DMS79 treated with DMSO at 0.1 percent for 48 hours (cell line): ENCODE data around the gene FRMD1.

Experiments
- DNase-seq: peaks from one replicate; lab custom pipeline; 2025; lab: John Stamatoyannopoulos, UW

The FRMD1 gene

DNA sequence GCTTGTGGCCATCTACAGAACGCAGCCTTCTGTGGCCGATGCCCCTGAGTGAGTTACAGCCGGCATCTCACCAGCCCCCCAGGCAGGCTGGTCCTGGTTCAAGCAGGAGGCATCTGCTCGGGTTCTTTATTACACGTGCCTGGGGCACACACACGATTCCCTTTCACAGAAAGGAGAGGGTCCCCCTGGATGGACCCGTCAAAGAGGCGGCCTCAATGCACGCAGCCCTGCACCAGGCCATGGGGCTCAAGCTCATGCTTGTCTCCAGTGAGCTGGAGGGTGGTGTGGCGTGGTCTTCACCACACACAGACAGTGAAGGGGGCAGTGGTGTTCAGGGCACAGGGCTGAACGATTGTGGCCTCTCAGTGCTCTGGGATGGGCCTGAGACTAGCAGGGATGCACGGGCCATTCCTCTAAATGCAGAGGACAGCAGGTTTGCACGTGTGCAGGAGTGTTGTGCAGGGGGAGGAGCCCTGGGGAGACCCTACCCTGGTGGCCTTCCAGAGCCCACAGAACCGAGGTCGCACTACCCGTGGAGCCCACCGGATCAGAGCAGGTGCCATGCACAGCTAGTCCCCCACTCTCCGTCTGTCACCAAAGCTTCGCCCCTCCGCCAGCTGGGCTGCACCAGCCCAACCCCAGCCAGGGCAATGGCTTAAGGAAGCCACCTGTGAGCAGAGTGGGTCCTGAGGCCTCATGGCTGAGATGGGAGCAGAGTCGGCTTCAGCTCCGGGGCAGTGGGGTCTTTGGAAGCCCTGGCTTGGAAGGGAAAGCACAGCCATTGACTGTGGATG lies 23.1 kb downstream of the FRMD1 start:
- DNase-seq: no peak

GRCh38 chr6:168054765-168055560 lies 24.0 kb downstream of the FRMD1 start:
- no peak for DNase-seq

DNA sequence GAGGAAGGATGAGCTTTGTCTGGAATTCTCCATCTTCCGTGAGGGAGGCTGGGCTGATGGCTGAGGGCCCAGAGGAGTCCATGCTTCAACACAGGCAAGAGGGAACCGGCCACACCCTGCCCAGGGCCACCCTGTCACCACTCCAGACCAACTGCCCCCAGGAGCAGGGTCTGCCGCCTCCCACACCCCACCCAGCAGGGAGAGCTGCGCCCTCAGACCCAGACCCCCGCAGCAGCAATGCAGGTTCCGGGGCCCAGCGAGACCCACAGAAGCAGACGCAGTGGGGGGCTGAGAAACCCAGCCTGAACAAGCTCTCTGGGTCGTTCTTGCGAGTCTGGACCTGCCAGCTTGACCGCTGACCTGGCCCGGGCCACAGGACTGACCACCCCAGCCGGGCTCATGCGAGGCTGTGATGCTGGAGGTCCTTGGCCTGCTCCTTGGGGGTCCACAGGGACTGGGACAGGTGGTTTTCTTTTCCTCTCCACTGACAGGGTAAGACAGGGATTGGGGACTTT lies 25.0 kb downstream of the FRMD1 start:
- DNase-seq: no peak

GRCh38 chr6:168053086-168053956 lies 25.7 kb downstream of the FRMD1 start:
- DNase-seq: no peak

DNA sequence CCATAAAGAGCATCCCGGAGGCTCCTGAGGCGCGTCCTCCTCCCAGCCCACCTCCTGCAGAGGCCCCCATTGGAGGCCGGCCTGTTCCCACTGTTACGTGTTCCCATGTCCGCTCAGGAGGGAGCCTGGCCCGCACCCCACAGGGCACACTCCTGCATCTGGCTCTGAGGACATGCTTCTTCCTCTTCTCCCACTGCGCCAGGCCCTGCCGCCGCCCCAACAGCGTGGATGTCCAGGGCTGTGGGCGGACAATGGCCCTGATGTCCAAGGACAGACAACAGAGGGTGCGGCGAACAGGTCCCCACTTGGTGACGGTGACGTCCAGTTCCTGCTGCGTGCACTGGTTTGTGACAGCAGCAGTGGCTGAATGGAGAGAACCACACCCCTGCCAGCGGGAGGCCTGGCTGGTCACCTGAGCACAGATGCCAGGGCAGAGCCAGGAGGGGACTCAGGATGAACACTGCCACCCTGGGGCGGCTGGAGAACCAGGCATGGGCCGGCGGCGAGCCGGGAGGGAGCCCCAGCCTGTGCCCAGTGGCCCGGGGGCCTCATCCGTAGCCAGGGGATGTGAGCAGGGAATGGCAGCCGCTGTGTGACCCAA lies 26.6 kb downstream of the FRMD1 start:
- DNase-seq: no peak

- no peak for DNase-seq
Observed at GRCh38 chr6:168051648-168052047, 27.4 kb downstream of the FRMD1 start.

DNA sequence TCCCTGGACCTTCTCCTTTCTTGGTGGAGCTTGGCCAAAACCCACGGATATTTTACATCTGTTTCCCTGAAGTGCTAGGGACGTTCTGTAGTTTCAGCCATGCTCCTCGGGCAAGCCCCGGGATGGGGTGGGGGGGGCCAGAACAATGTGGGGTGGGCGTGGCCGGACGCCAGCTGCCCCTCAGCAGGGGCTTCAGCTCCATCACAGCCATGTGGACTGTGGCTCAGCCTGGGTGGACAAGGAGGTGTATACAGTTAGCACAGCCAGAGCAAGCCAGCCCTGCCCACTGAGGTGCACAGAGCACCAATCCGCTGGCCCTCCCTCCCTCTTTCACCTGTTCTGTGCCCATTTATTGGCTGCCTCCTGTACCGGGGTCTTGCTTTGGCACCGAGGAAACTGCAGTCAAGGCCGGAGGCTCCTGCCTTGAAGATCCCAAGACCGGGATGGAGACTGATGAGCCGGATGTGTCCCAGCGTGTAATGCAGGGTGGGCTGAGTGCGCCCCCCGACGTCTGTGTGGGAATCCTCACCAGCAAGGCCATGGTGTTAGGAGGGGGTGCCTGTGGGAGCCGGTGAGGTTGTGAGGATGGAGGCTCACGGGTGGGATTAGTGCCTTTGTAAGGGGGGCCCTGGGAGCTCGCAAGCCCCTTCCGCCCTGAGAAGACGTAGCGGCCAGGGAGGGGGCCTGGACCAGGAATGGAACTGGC lies 28.0 kb downstream of the FRMD1 start:
- no peak for DNase-seq

- no peak for DNase-seq
Observed at GRCh38 chr6:168050225-168050880, 28.7 kb downstream of the FRMD1 start.

DNA sequence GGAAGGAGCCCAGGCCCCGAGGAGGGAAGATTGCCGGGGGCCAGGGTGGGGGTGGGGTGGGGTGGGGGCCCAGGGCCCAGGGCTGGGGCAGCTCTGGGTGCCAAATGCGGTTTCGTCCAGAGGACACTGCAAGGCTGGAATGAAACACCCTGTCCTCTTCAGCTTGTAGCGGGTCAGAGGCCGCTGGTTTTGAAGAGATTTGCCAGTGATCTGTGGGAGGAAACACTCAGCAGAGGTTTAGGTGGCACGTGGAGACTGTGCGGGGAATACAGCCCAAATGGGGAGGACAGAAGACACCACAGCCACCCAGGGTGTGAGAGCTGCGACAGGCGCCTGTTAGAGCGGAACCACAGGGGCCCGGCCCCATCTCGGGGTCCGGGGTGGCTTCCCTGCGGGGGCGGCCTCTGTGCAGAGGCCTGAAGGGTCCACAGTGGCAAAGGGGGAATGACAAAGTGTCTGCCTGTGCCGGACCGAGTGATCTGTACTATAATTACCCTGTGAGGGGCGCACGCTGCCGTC lies 29.2 kb downstream of the FRMD1 start:
- no peak for DNase-seq

- no peak for DNase-seq
Observed at GRCh38 chr6:168049277-168049676, 29.7 kb downstream of the FRMD1 start.

DNA sequence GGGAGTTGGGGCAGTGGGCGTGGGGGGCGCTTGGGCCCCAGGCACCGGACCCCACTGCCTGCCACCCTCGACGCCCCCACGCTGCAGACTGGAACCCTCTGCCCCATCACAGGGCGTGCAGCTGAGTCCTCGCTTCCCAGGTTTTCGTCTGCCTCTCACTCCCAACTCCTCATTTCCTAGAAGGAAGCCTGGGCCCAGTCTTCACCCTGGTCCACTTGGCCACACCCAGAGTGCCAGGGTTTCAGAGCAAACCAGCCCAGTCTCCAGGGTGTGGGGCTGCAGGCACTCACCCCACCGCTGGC lies 30.3 kb downstream of the FRMD1 start:
- no peak for DNase-seq

- no peak for DNase-seq
Observed at GRCh38 chr6:168047841-168048723, 30.9 kb downstream of the FRMD1 start.

DNA sequence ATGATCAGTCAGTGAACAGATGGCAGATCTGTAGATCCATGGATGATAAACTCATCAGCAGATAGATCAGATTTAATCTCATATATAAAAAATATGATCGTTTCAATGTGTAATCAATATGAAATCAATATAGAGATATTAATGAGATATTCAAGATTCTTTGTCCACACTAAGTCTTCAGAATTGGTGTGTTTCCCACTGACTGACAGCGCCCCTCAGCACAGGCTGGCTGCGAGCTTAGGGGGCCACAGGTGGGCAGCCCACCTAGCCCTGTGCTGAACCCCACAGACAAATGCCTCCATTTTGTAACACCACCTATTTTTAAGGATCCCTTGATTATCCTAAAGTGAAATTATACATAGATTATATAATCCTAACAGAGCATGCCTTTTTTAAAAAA lies 32.3 kb downstream of the FRMD1 start:
- DNase-seq: no peak

DNA sequence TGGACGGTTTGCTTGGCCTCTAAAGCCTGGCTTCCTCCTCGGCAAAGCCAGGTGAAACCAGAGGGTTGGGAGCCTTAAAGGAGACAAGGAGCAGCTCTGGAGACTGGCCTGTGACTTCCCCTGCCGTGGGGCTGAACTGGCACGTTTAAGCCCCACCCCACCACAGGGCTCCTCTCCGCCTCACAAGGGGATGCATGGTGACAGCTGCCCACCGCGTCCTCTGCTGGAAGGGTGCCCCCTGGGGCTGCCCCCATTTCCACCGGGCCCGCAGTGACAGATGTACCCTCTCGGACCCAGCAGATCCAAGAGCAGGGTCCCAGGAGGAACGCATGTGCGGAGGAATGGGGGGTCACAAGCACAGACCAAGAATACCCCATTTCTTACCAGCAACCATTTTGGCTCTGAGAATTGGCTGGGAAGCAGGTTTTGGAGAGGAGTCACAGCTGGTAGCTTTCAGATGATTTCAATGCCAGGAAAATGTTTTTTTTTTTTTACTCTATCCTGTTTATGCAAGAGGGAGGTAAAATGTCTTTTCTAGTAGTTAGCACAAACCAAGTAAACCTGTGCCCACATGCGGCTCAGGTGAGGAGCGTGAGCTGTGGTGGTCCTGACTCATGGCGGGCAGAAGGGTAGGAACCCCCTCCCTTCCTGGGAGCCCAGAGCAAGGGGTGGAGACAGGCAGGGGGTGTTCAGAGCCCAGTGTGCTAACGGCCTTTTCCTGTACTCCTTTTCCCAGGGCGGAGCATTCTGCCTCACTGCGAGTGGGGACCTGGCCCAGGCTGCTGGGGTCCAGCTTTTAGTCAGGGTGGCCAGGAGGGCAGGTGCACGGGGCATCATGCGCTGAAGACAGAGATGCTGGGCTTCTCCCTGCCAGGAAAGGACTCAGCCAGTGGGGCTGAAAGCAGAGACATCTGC lies 33.0 kb downstream of the FRMD1 start:
- peak; percentile 6 for DNase-seq

DNA sequence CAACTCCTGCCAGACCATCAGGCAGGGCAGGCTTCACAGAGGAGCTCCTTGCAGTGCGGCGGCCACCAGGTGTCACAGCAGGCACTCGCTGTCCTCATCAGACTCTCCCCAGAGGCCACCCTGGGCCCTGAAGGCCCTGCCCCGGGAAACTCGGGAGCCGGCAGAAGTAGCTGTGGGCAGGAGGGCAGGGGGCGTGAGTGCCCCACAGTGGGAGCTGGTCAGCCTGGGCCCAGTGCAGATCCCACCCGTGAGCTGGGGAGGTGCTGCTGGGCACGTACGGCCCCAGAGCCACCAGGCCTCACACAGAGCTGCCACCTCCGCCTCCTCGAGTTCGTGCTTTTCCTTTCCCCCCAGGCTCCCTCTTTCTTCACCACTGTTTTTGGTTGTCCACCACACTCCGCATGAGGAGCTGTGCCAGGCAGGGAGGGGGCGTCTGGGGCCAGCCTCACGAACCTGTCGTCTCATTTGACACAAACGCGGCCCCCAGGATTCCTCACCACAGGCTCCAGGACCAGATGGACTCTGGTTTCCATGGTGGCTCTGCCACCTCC lies 33.8 kb downstream of the FRMD1 start:
- DNase-seq: no peak

DNA sequence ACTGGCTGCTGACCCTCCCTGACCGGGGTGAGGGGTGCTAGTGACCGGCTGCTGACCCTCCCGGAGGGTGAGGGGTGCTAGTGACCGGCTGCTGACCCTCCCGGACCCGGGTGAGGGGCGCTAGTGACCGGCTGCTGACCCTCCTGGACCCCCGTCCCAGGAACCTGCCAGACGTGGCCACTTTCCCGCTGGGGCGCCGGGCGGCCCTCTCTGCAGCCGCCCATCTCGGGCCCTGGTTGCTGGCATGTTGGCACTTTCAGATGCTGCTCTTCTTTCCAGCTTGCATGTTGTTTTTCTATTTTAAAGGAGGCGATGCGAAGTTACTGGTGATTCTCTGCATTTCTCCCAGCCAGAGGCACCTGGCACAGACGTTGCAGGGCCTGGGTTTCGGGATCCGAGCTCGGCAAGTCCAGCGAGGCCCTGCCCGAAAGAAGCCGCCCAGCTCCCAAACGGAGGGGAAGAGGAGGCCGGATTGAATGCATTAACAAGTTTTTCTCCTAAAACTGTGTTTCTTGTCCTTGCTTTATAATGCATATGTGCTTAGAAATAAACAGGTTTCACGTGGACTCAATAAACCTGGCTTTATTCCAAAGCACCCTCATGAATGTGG lies 34.4 kb downstream of the FRMD1 start:
- DNase-seq: no peak

GRCh38 chr6:168043848-168044415 lies 35.1 kb downstream of the FRMD1 start:
- no peak for DNase-seq
